ENCODE measurements around the gene ARHGAP42.

DNA sequence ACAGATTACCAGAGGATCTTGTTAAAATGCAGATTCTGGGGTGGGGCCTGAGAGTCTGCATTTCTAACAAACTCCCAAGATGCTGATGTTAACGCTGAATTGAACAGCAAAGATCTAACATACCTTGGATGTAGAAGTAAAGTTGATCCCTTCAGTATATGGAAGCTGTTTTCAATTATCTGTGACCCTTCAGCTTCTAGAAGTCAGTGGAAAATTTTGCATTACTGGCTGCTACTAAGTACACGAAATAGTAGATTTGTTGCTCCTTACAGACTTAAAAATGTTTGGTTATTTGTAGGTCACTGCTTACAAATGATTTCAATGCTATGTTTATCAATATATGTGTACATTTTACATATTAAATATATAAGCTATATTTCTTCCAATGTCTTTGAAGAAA, 107.4 kb downstream of the ARHGAP42 start:
- TF ChIP-seq JUND (IDR thresholded peaks at IDR 0.05) (no peak), TAF1 (conservative IDR thresholded peaks at IDR 0.05) (no peak), HNF4G (IDR thresholded peaks at IDR 0.05) (no peak), EGR1 (IDR thresholded peaks at IDR 0.05; ENCODE audit: low read depth in 2 of 2) (no peak), YY1 (IDR thresholded peaks at IDR 0.05) (no peak), REST (IDR thresholded peaks at IDR 0.05) (no peak), GABPA (IDR thresholded peaks at IDR 0.05 in 1 of 2, conservative IDR thresholded peaks at IDR 0.05 in 1 of 2) (no peak), NR2F2 (IDR thresholded peaks at IDR 0.05) (no peak)
- TF ChIP-seq, protein P1, sequence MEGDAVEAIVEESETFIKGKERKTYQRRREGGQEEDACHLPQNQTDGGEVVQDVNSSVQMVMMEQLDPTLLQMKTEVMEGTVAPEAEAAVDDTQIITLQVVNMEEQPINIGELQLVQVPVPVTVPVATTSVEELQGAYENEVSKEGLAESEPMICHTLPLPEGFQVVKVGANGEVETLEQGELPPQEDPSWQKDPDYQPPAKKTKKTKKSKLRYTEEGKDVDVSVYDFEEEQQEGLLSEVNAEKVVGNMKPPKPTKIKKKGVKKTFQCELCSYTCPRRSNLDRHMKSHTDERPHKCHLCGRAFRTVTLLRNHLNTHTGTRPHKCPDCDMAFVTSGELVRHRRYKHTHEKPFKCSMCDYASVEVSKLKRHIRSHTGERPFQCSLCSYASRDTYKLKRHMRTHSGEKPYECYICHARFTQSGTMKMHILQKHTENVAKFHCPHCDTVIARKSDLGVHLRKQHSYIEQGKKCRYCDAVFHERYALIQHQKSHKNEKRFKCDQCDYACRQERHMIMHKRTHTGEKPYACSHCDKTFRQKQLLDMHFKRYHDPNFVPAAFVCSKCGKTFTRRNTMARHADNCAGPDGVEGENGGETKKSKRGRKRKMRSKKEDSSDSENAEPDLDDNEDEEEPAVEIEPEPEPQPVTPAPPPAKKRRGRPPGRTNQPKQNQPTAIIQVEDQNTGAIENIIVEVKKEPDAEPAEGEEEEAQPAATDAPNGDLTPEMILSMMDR (IDR thresholded peaks at IDR 0.05; ENCODE audit: low read depth, low read length, missing input control), result no peak
- TF ChIP-seq, protein P2, sequence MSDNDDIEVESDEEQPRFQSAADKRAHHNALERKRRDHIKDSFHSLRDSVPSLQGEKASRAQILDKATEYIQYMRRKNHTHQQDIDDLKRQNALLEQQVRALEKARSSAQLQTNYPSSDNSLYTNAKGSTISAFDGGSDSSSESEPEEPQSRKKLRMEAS (IDR thresholded peaks at IDR 0.05), result no peak

Measured in liver (tissue), 3 donors.